Pulmonary artery endothelial cell (primary cell): ENCODE data around the gene L2HGDH. TPM values are rescaled to one million over a fixed set of nuclear protein-coding genes. Genes with fewer than 3 reads are reported as not detected.
"Not testable (repeated sequence)": the region's sequence is repeated elsewhere in the genome, so short reads cannot be mapped to it uniquely, and the experiment has no call there.

ENCODE experiments used
- DNase-seq: peaks from one replicate; pipeline ENCODE4 v3.0.0-alpha.2; 2011; ENCODE audit warnings: low read depth, low spot score
- total RNA-seq: library from RNA; depleted of rRNA; stranded (reverse); fragments of >200 nt; gene quantifications from 2 replicates; pipeline ENCODE4 v1.2.3, GENCODE V29; 2014

L2HGDH gene
- total RNA-seq, 1 donor from 2014 or later: 5.1 TPM

DNA sequence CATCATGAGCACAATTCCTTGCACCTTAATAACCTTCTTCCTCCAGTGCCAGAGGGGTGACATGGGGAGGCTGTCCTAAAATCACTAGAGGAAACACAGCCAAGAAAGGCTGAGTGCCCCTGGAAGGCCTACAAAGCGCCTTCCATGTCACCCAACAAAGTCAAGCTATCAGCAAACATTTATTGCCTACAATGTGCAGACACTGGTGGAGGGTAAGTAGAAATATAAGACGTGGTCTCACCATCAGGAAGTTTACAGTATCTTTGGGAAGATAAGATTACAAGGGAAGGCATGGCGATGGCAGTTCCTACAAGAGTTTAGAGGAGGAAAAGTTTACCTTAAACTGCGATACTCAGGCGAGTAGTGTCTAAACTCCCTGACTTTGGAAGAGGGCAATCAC lies 28.0 kb upstream of the L2HGDH start:
- no peak for DNase-seq

- DNase-seq: no peak
These were observed 27.3 kb upstream of the L2HGDH start for GRCh38 chr14:50339178-50339804.

DNA sequence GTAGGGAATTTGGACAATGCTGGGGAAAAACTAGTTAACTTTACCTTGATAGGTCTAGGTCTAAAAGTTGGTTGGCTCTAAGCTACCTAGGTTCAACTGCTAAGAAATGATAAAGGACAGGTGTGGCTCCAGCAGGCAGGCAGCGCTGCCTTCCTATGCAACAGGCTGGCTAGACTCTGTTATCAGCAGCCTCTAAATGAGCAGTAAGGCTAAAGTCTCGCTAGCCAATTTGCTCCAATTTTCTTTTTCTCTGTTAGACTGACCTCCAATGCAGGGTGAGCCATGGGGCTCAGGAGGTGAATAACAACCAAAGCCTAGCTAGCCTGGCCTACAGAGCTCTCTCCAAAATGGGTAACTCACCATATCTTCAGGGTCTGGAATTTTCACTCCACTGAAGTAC lies 26.6 kb upstream of the L2HGDH start:
- DNase-seq: no peak

DNA sequence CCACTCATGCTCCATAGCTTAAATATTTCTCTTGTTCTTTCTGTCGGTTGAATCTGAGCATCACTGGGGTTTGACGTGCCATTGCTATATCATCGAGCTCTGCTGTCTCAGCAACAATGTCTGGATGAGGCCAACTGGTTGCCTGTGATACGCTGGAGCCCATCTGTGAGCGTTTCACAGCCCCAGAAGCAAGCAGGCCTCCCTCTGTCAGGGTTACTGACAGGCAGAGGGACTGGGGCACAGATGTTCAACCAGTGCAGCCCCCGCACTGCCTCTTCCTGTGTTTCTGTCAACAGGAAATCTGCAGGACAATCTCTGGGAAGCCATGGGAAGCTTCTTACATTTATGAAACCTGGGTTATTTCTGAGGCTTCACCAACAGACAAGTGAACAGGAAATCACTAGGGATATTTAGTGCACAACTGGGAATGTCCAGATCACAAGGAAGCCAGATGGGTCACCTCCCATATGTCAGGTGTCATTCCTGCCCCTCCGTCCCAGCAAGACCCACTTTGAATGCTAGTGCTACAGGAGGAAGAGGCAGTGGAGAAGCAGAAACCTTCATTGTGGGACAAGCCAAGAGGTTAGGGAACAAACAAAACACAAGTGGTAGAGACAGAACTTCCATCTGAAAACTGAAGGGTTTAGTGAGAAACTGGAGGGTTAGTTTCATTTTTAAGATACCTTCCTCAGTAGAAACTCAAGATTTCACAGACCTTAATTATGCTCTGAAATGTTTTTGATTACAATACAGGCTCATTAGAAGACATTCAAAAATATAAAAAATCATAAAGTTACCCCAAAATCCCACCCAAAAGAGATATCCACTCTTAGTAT lies 24.2 kb upstream of the L2HGDH start:
- no peak for DNase-seq

- no peak for DNase-seq
These were observed 23.4 kb upstream of the L2HGDH start for GRCh38 chr14:50335389-50335788.

DNA sequence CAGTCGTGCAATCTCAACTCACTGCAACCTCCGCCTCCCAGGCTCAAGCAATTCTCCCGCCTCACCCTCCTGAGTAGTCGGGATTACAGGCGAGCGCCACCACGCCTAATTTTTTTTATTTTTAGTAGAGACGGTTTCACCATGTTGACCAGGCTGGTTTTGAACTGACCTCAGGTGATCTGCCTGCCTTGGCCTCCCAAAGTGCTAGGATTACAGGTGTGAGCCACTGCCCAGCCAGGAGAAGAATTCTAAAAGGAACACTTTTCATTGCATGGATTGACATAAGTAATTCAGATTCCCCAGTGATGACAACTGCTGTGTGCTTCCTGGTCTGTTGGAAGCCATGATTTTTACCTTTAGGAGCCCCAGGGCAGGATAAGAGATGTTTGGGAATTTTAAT lies 22.2 kb upstream of the L2HGDH start:
- DNase-seq: no peak

DNA sequence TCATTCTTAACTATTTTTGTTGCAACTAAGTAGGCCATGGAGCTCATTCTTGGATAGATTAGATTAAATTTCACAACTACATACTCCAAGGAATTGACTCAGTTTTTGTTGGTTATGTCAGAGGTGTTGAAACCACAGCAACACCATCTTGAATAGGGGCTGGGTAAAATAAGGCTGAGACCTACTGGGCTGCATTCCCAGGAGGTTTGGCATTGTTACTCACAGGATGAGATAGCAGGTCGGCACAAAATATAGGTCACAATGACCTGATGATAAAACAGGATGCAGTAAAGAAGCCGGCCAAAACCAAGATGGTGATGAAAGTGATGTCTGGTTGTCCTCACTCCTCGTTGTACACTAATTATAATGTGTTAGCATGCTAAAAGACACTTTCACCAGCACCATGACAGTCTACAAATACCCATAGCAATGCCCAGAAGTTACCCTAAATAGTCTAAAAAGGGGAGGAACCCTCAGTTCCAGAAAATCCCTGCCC lies 21.0 kb upstream of the L2HGDH start:
- no peak for DNase-seq

DNA sequence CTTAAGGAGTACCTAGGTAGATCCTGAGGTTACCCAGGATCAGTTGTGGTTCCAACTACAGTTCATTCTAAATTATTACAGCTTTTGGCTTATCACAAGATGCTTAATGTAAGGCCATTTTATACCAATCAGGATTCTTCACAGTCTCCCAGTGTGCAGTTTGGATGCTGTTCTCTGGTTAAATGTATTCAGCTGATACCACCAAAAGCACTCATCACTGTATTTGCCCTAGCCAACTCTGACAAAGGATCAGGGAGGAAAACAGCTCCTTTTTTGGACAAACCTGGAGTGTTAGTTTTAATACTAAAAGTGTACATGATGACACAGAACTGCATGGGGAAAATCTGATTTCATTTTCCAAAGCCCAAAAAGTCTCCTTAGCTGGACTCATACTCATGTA lies 19.6 kb upstream of the L2HGDH start:
- no peak for DNase-seq

- DNase-seq: peak; percentile 90
These were observed 9.1 kb upstream of the L2HGDH start for GRCh38 chr14:50321009-50321660.

DNA sequence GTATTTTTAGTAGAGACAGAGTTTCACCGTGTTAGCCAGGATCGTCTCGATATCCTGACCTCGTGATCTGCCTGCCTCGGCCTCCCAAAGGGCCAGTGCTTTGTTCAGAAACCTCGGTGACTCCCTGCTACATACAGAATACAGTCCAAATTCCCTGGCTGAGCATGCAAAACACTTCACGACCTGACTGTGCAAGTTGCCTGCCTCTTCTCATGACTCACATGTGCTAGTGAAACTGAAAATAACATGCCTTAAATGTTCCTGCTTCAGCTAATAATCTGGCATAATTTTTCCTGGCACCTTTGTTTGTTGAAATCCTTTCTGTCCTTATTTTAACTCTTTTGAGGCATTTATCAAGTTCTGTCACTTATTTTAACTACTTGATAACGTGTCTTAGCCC lies 8.3 kb upstream of the L2HGDH start:
- no peak for DNase-seq

DNA sequence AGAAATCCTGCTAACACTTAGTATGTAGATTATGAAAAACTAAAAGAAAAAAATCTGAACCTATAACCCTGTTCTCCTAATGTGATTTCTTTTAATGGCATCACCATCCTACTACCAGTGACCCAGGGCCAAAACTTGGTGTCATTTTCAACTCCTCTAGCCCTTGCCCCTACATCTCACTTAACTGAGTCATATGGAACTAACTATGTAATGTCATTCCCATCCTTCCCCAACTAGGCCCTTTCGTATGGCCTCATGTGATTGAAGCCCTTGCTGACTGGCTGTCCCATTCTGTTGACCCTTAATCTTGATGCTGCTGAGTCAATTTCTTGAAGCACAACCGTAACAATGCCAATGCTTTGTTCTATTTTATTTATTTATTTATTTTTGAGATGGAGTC lies 7.7 kb upstream of the L2HGDH start:
- no peak for DNase-seq

- no peak for DNase-seq
These were observed 7.3 kb upstream of the L2HGDH start for GRCh38 chr14:50319293-50319692.

DNA sequence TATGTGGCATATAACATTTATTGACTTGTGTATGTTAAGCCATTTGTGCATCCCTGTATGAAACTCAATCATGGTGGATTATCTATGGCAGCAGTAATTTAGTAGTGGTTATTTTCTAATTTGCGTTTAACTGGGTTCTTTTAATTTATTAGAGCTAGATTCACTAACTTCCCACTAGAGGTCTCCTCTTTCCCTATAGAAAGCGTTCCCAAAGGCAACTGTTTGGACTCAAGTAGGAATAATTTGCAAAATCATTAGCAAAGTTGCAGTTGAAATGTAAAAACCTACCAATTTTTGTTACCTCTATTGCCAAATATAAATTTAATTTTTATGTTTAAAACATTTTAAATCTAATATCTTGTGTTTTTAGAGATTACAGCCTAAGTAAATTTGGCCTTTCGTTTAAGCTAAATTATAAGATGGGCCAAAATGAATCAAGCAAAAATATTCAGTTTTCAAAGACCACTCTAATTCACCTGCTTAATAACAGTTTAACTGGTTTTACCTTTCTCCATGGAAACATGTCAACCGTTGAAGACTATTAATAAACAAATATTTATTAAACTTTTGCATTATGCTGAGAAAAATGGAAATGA lies 6.1 kb upstream of the L2HGDH start:
- no peak for DNase-seq

DNA sequence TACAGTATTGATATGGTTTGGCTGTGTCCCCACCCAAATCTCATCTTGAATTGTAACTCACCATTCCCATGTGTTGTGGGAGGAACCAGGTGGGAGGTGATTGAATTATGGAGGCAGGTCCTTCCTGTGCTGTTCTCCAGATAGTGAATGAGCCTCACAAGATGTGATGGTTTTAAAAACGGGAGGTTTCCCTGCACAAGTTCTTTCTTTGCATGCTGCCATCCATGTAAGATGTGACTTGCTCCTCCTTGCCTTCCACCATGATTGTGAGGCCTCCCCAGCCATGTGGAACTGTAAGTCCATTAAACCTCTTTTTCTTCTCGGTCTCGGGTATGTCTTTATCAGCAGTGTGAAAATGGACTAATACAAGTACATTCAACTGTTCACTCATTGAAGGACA lies 2.1 kb upstream of the L2HGDH start:
- not testable (repeated sequence) for DNase-seq

GRCh38 chr14:50312734-50313054 lies 665 bp upstream of the L2HGDH start:
- no peak for DNase-seq

- no peak for DNase-seq
These were observed 575 bp downstream of the L2HGDH start for GRCh38 chr14:50311337-50311971.

DNA sequence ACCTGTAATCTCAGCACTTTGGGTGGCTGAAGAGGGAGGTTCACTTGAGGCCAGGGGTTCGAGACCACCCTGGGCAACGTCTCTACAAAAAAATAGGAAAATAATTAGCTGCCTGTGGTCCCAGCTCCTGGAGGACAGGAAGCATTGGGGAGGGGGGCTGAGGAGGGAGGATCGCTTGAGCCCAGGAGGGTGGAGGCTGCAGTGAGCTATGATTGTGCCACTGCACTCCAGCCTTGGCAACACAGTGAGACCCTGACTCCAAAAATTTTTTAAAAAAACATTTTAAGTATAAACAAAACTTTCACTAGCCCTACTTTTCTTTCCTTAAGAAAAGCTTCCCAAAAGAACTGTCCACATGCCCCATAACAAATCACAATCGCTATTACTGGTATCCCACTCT lies 1.6 kb downstream of the L2HGDH start:
- no peak for DNase-seq

DNA sequence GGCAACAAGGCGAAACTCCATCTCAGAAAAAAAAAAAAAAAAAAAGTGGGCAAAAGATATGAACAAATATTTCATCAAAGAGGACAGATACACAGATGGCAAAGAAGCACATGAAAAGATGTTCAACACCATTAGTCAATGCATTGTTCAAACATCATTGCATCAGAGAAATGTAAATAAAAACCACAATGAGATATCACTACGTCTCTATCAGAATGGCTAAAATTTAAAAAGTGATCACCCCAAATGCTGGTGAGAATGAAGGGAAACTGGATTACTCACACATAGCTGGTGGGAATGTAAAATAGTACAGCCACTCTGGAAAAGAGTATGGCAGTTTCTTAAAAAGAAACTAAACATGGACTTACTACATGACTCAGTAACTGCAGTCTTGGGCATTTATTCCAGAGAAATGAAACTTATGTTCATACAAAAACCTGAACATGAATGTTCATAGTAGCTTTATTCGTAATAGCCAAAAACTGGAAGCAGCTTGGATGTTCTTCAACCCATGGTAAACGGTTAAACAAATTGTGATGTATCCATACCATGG lies 3.6 kb downstream of the L2HGDH start:
- no peak for DNase-seq

DNA sequence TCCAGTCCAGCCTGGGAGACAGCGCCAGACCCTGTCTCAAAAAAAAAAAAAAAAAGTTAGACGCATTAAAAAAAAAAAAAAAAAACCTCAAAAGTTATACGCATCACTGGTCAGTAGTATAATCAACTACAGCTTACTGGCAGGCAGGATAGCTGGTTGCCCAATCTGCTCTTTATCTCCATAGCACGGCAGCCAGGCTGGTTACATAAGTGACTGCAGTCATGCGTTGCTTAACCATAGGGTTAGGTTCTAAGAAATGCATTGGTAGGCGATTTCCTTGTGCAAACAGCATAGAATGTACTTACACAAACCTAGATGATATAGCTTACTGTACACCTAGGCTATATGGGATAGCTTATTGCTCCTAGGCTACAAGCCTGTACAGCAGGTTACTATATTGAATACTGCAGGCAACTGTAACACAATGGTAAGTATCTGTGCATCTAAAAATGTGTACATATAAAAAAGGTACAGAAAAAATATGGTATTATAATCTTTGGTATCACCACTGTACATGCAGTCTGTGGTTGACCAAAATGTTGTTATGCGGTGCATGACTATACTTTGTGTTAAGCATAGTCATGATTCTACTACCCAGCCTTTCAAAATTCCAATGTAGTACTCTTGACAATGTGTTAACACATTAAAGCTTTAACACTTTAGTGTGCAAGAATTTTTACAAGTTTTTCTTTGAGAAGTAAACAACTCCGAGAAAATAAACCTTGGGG lies 8.1 kb downstream of the L2HGDH start:
- DNase-seq: no peak

GRCh38 chr14:50301914-50302313 lies 10.1 kb downstream of the L2HGDH start:
- no peak for DNase-seq

- no peak for DNase-seq
These were observed 12.4 kb downstream of the L2HGDH start for GRCh38 chr14:50299585-50299984.
